ENCODE data around the gene TMEM115. TPM values are rescaled to one million over a fixed set of nuclear protein-coding genes. Genes with fewer than 3 reads are reported as not detected.

The TMEM115 gene, protein sequence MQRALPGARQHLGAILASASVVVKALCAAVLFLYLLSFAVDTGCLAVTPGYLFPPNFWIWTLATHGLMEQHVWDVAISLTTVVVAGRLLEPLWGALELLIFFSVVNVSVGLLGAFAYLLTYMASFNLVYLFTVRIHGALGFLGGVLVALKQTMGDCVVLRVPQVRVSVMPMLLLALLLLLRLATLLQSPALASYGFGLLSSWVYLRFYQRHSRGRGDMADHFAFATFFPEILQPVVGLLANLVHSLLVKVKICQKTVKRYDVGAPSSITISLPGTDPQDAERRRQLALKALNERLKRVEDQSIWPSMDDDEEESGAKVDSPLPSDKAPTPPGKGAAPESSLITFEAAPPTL
- 17.8 and 19.2 TPM in 2 replicates for total RNA-seq

DNA sequence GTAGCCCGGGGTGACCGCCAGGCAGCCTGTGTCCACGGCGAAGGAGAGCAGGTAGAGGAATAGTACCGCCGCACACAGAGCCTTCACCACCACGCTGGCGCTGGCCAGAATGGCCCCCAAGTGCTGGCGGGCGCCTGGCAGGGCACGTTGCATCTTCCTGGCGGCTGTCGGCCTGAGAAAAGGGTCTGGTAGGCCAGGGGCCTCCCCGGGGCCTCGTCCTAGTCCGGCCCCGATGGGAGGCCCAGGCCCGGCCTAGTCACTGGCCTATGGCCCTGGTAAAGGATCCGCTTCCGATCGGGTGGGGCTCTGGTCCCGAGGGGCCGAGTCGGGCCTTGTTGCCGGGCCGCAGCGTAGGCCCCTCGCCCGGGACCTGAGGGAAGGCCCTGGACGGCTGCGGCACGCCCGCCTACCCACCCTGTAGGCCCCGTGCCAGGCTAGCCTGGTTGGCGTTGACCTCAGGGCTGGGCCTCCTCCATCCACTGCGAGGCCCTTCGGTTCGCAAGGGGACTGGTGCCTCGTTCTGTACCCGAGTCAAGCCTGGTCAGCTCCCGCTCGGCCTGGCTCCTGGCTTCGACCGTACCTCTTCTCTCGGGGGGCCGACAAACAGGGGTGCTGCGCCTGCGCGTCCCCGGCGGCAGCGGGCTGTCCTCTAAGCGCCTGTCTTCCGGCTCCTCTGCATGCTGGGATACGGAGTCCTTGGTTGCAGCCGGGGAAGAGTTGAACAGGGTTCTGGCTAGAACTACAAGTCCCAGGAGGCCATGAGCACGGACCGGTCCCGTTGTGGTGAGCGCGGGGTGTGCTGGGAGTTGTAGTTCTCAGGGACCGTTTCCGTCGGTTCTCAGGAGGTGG lies at the start of gene TMEM115:
Gene TMEM115 (minus strand): TSS at position 611 of the 849 bp plus-strand sequence. CDS start 458 bp downstream, at position 153.
- H3K27me3 Mint-ChIP-seq (ENCODE audit: low read depth): no peaks in the 10 kb centered on the region
- no peaks in the 10 kb centered on the region for H3K9me3 Mint-ChIP-seq
- peak; percentile 93 for DNase-seq (ENCODE audit: low spot score)
- H3K4me1 Mint-ChIP-seq (ENCODE audit: low read depth): peaks cover 27% of the 10 kb centered on the region
- peak within 1 kb of the TSS; percentile 94 for H3K27ac Mint-ChIP-seq
- intact Hi-C loops (cut with micrococcal nuclease): loop anchor here (1.0 to 10.0 kb wide), 5 partner anchors 8 to 1316 kb away; partner anchors contain the start of genes IFRD2, MANF, RASSF1 and TEX264
- H3K36me3 Mint-ChIP-seq (ENCODE audit: low read depth): peaks cover 22% of the 10 kb centered on the region
- H3K4me3 Mint-ChIP-seq (ENCODE audit: low read depth): peak within 1 kb of the TSS; percentile 98

DNA sequence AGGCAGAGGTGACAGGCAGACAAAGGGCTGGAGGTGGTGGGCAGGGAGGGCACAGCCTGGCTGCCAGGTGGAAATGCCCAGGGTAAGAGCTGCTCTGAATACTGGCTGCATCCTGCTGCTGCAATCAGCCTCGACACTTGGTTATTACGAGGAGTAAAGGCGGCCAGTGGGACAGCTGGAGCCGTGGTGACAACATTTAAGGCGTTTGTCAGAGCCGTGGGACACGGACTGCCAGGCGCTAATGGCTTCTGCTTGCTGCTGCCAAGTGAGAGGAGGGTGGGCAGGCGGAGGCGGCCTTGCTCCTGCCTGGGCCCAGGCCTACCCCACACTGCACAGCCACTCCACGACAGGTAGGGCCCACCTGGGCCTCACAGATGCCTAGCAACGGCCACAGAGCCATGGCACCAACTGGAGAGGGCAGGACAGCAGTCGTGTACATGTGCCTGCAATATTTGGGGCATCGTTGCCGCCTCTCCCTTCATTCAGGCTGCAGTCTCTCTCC lies 49.2 kb upstream of the TMEM115 start:
- intact Hi-C loops (cut with micrococcal nuclease): no loop called here
- H3K36me3 Mint-ChIP-seq (ENCODE audit: low read depth): no peaks in the 10 kb centered on the region
- peaks cover 2% of the 10 kb centered on the region for H3K4me1 Mint-ChIP-seq (ENCODE audit: low read depth)
- no peak for DNase-seq (ENCODE audit: low spot score)
- no peaks in the 10 kb centered on the region for H3K27me3 Mint-ChIP-seq (ENCODE audit: low read depth)
- H3K27ac Mint-ChIP-seq: no peak overlapping the region
- no peaks in the 10 kb centered on the region for H3K9me3 Mint-ChIP-seq
- H3K4me3 Mint-ChIP-seq (ENCODE audit: low read depth): no peak overlapping the region

DNA sequence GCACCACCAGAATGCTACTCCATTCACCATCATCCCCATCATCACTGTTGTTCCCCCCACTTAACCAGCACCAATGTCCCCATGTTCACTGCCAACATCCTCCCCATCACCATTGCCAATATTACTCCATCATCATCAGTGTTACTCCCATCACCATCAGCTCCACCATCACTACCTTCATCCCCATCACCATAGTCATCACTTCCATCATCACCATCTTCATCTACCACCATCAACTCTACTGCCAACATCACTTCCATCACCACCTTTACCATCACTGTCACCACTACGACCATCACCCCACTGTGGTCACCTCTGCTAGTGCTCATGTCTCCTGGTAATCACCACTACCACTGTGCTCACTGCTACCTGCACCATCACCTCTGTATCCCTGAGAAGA lies 47.2 kb upstream of the TMEM115 start:
- intact Hi-C loops (cut with micrococcal nuclease): no loop called here
- no peak overlapping the region for H3K4me3 Mint-ChIP-seq (ENCODE audit: low read depth)

DNA sequence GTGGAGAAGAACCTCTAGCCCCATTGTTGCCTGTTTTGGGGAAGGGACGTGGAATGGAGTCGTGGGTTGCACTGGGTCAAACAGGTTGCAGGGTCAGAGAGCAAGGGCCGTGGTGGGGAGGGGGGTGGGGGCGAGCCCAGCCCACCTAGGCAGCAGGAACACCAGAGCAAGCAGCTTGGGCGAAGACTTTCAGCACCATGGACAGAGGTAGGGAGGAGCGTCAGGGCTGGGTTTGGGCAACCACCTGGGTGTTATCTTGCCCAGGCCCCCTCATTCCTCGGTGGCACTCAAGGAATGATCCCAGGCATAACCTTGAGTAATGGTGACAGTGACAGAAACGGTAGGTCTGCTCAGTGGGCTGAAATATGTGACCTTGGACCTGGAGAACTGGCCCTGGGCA lies 45.9 kb upstream of the TMEM115 start:
- no peaks in the 10 kb centered on the region for H3K36me3 Mint-ChIP-seq (ENCODE audit: low read depth)
- H3K27ac Mint-ChIP-seq: no peak overlapping the region
- H3K9me3 Mint-ChIP-seq: no peaks in the 10 kb centered on the region
- peak; percentile 14 for DNase-seq (ENCODE audit: low spot score)
- intact Hi-C loops (cut with micrococcal nuclease): no loop called here
- H3K27me3 Mint-ChIP-seq (ENCODE audit: low read depth): no peaks in the 10 kb centered on the region
- no peak overlapping the region for H3K4me3 Mint-ChIP-seq (ENCODE audit: low read depth)
- no peaks in the 10 kb centered on the region for H3K4me1 Mint-ChIP-seq (ENCODE audit: low read depth)

More for the DNA sequence above, 47.2 kb upstream of the TMEM115 start:
- H3K9me3 Mint-ChIP-seq: no peaks in the 10 kb centered on the region
- H3K27me3 Mint-ChIP-seq (ENCODE audit: low read depth): no peaks in the 10 kb centered on the region
- H3K36me3 Mint-ChIP-seq (ENCODE audit: low read depth): no peaks in the 10 kb centered on the region
- H3K27ac Mint-ChIP-seq: no peak overlapping the region
- H3K4me1 Mint-ChIP-seq (ENCODE audit: low read depth): peaks cover 2% of the 10 kb centered on the region
- no peak for DNase-seq (ENCODE audit: low spot score)

DNA sequence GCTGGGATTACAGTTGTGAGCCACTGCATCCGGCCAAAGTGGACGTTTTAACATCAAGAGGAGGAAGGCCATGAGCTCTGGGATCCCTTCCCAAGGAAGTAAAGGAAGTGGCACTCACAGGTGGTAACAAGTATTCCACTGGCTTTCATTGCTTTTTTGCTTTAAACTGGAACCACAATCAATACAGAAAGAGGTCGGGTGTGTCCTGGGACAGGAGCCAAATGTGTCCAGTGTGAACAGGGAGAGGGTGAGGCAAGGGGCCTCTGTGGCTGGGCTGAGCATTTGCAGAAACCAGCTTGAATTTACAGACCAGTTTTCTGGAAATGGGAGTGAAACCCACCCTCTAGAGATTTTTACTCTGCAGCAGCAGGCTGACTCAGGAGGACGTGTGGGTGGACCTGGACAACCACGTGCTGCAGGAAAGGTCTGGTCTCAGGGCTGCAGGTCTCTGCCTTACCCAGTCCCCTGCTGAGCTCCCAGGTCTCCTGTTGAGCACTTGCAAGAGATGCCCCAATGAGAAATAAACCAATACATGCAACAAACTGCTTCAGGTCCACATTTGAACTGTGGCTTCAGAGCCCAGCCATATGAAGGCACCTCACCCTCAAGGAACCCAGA lies 42.8 kb upstream of the TMEM115 start:
- Mint-ChIP-seq H3K27me3 (ENCODE audit: low read depth) (no peaks in the 10 kb centered on the region), H3K4me3 (ENCODE audit: low read depth) (no peak overlapping the region), H3K27ac (no peak overlapping the region), H3K4me1 (ENCODE audit: low read depth) (no peaks in the 10 kb centered on the region), H3K36me3 (ENCODE audit: low read depth) (no peaks in the 10 kb centered on the region), H3K9me3 (no peaks in the 10 kb centered on the region)
- intact Hi-C loops (cut with micrococcal nuclease): no loop called here
- no peak for DNase-seq (ENCODE audit: low spot score)

DNA sequence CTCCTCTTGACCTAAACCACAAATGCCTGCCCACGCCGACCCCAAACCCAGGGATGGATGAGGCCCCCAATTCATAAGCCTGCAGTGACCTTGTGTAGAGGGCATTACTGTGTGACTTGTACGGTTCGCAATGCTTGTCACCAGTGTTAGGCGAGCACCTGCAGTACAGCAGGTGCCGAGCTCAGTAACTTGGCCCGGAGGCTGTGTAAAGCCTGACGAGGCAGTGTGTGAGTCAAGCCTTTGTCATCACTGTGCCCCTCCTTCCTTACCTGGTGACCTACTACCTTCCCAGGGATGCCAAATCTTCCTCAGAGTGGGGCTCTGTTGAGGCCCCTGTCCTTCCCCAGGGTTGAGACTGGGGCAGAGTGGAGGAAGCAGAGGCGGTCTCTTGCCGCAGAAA lies 37.2 kb upstream of the TMEM115 start:
- Mint-ChIP-seq H3K27me3 (ENCODE audit: low read depth) (no peaks in the 10 kb centered on the region), H3K27ac (no peak overlapping the region), H3K4me3 (ENCODE audit: low read depth) (no peak overlapping the region), H3K4me1 (ENCODE audit: low read depth) (peaks cover 6% of the 10 kb centered on the region), H3K9me3 (no peaks in the 10 kb centered on the region), H3K36me3 (ENCODE audit: low read depth) (no peaks in the 10 kb centered on the region)
- intact Hi-C loops (cut with micrococcal nuclease): no loop called here
- DNase-seq (ENCODE audit: low spot score): no peak

DNA sequence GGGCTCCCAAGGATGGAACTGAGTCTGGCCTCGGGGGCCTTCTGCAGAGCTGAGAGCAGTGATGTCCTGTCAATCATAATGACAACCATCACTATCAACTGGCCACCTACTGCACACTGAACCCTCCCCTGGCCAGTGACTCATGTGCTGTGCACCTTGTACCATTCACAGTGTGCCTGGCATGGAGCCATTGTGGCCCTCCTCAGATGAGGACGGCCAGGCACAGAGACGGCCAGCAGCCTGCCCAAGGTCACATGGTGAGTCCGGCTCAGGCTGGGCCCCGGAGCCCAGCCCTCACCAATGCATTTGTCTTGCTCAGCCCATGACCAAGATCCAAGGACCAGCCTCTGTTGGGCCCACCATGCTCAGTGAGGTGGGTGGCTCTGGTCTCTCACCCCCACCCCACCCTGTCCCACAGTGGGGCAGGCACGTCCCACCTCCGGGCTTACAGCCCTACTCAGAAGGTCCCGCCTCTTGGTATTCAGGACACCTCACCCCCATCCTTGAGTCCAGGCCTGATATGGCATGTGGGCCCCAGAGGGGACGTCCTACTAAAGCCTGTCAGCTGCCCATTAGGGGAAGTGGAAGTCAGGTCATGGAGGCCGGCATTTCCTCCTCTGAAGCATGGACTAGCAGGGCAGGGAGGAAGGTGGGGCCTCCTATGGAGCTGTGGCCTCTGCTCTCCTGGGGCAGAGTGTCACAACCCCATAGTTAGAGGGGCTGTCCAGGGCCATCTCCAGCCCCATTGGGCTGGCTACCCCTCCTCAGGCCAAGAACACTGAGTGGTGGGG lies 35.9 kb upstream of the TMEM115 start:
- H3K27ac Mint-ChIP-seq: no peak overlapping the region
- no peaks in the 10 kb centered on the region for H3K36me3 Mint-ChIP-seq (ENCODE audit: low read depth)
- H3K4me3 Mint-ChIP-seq (ENCODE audit: low read depth): no peak overlapping the region
- no peaks in the 10 kb centered on the region for H3K27me3 Mint-ChIP-seq (ENCODE audit: low read depth)
- intact Hi-C loops (cut with micrococcal nuclease): no loop called here
- peaks cover 6% of the 10 kb centered on the region for H3K4me1 Mint-ChIP-seq (ENCODE audit: low read depth)
- DNase-seq (ENCODE audit: low spot score): no peak
- H3K9me3 Mint-ChIP-seq: no peaks in the 10 kb centered on the region

DNA sequence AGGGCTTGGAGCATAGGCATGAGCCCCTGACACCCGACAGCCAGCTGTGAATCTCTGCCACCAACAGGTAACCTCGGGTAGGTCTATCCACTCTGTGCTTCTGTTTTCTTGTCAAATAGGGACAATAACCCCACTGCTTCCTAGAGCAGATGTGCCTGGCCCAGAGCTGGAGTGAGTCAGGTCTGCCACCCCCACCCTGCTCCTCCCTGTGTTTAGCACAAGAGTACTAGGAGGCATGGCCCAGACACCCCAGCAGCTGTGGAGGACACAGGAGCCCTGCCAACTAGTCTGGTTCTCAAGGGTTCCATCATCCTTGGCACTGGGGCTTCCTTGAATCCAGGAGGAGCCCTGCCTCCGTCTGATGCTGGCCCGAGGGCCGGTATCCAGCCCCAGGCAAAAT lies 33.7 kb upstream of the TMEM115 start:
- no peak for DNase-seq (ENCODE audit: low spot score)
- intact Hi-C loops (cut with micrococcal nuclease): no loop called here
- Mint-ChIP-seq H3K4me3 (ENCODE audit: low read depth) (no peak overlapping the region), H3K36me3 (ENCODE audit: low read depth) (no peaks in the 10 kb centered on the region), H3K27ac (no peak overlapping the region), H3K9me3 (no peaks in the 10 kb centered on the region), H3K4me1 (ENCODE audit: low read depth) (peaks cover 6% of the 10 kb centered on the region), H3K27me3 (ENCODE audit: low read depth) (no peaks in the 10 kb centered on the region)

DNA sequence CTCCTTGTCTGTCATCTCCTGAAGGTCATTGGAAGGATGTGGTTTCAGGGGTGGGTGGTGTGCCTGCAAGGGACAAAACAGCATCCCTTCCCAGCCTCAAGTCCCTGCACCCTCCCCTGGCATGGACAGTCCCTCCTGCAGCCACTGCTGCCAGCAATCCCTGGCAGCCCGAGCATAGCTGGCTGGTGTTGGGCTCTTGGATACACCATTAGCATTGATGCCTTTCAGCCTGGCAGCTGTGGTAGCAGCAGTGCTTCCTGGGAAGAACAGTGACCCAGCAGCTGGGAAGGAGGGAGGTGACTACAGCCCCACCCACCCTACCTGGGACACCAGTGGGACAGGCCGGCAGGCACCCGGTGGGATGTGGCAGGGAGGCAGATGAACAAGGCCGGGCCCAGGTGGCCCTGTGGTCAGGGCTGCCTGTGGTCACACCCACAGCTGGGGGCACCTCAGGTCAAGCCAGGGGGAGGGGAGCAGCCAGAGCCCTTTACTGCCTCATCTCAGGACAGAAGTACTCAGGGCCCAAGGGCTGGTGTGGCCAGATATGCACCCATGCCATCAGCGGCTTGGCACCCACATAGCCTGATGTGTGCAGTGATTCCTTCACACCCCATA lies 32.9 kb upstream of the TMEM115 start:
- no peak overlapping the region for H3K27ac Mint-ChIP-seq
- H3K4me1 Mint-ChIP-seq (ENCODE audit: low read depth): peaks cover 6% of the 10 kb centered on the region
- H3K9me3 Mint-ChIP-seq: no peaks in the 10 kb centered on the region
- intact Hi-C loops (cut with micrococcal nuclease): no loop called here
- no peaks in the 10 kb centered on the region for H3K27me3 Mint-ChIP-seq (ENCODE audit: low read depth)
- no peak for DNase-seq (ENCODE audit: low spot score)
- H3K36me3 Mint-ChIP-seq (ENCODE audit: low read depth): no peaks in the 10 kb centered on the region
- no peak overlapping the region for H3K4me3 Mint-ChIP-seq (ENCODE audit: low read depth)

DNA sequence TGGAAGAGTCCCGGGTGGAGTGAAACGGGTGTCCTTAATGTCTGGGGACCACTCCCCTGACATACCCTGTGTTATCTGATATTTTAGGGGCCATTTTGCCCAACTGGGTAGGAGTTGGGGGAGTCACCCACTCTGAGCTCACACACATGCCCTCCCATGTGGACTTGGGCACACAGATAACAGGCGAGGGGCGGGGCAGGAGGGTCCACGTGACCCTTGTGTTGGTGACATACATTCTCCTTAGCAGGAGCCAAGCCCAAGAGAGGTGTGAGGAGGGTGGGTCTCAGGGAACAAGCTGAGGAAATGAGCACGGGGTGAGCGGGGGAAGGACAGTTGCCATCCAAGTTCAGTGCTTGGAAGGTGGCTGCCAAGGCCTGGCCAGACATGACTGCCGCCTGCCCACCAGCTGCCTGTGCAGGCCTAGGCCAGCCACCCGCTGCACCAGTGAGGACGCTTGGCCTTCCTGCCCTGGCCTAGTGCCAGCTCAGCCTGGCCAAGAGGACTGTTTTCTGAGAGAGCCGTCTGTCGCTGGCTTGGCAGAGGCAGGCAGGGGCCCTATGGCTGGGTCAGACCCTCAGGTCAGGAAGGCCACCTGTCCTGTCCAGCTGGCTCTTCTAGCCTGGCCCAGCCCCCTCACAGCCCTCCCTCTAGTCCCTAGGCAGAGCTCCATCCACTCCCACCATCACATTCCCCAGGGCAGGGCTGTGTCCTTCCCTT lies 31.3 kb upstream of the TMEM115 start:
- Mint-ChIP-seq H3K4me1 (ENCODE audit: low read depth) (peaks cover 6% of the 10 kb centered on the region), H3K27ac (no peak overlapping the region), H3K27me3 (ENCODE audit: low read depth) (no peaks in the 10 kb centered on the region), H3K36me3 (ENCODE audit: low read depth) (no peaks in the 10 kb centered on the region), H3K4me3 (ENCODE audit: low read depth) (no peak overlapping the region), H3K9me3 (no peaks in the 10 kb centered on the region)
- no peak for DNase-seq (ENCODE audit: low spot score)
- intact Hi-C loops (cut with micrococcal nuclease): no loop called here

DNA sequence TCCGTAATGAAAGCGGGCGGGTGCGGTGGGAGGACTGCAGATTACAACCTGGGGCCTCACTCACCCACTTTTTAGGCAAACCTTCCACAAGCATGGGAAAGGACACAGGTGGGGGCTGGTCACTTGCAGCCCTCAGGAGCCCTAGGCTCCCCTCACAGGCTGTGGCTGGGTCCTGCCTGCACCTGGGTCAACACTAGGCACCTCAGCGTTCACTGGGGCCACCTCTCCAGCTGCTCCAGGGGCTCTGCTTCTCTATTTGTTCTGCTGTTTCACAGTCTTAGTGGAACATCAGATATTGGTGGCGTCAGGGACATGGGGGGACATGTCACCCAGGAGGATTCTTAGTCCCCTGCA lies 30.1 kb upstream of the TMEM115 start:
- H3K4me1 Mint-ChIP-seq (ENCODE audit: low read depth): peaks cover 6% of the 10 kb centered on the region
- intact Hi-C loops (cut with micrococcal nuclease): no loop called here
- H3K27me3 Mint-ChIP-seq (ENCODE audit: low read depth): no peaks in the 10 kb centered on the region
- no peaks in the 10 kb centered on the region for H3K36me3 Mint-ChIP-seq (ENCODE audit: low read depth)
- H3K9me3 Mint-ChIP-seq: no peaks in the 10 kb centered on the region
- no peak overlapping the region for H3K4me3 Mint-ChIP-seq (ENCODE audit: low read depth)
- DNase-seq (ENCODE audit: low spot score): no peak
- no peak overlapping the region for H3K27ac Mint-ChIP-seq
